Type B pancreatic cell (in vitro differentiated cells): ENCODE results near the gene NKD2. TPM values are rescaled to one million over a fixed set of nuclear protein-coding genes. Genes with fewer than 3 reads are reported as not detected.

Experiments used
- DNase-seq: peaks from one replicate; pipeline ENCODE4 v3.0.0; 2021; ENCODE audit warnings: mixed read lengths; ENCODE audit not compliant: unreplicated experiment; ENCODE audit errors: extremely low spot score
- H3K27ac Mint-ChIP-seq: 2 replicates; pipeline ENCODE4 v1.8.0; 2021; ENCODE audit warnings: mild to moderate bottlenecking, mixed read lengths
- H3K27me3 Mint-ChIP-seq: 2 replicates; pipeline ENCODE4 v1.8.0; 2021; ENCODE audit warnings: mixed read lengths
- H3K36me3 Mint-ChIP-seq: 2 replicates; pipeline ENCODE4 v1.8.0; 2021; ENCODE audit warnings: mixed read lengths
- H3K4me1 Mint-ChIP-seq: one replicate; pipeline ENCODE4 v1.8.0; 2021; ENCODE audit warnings: mixed read lengths; ENCODE audit not compliant: unreplicated experiment
- H3K4me3 Mint-ChIP-seq: 2 replicates; pipeline ENCODE4 v1.8.0; 2021; ENCODE audit warnings: mild to moderate bottlenecking, mixed read lengths
- H3K9me3 Mint-ChIP-seq: 2 replicates; pipeline ENCODE4 v1.8.0; 2021; ENCODE audit warnings: mixed read lengths
- CTCF ChIP-seq: fragments of 200-600 bp; sonication (generic); conservative IDR thresholded peaks from 2 replicates; pipeline ENCODE4 v1.5.0; 2021; ENCODE audit warnings: antibody characterized with exemption, mild to moderate bottlenecking
- total RNA-seq: library from RNA; stranded (reverse); gene quantifications from 2 replicates; pipeline ENCODE4 v1.2.1, GENCODE V29; 2021; ENCODE audit warnings: low replicate concordance

NKD2 gene
- total RNA-seq, 1 donor from 2014 or later, result 24.3 TPM

- H3K9me3 Mint-ChIP-seq, result peaks cover 13% of the 10 kb centered on the region
- H3K36me3 Mint-ChIP-seq, result peaks cover 19% of the 10 kb centered on the region
- no peak for TF ChIP-seq CTCF
- no peak overlapping the region for H3K27ac Mint-ChIP-seq
- H3K4me3 Mint-ChIP-seq, result no peak overlapping the region
- no peak for DNase-seq
- H3K27me3 Mint-ChIP-seq, result no peaks in the 10 kb centered on the region
- H3K4me1 Mint-ChIP-seq, result peaks cover 5% of the 10 kb centered on the region
These were observed 39.6 kb downstream of the NKD2 start for GRCh38 chr5:1048162-1048721.

GRCh38 chr5:1048861-1049838, 40.5 kb downstream of the NKD2 start:
- Mint-ChIP-seq H3K4me1 (peaks cover 5% of the 10 kb centered on the region), H3K27me3 (no peaks in the 10 kb centered on the region), H3K36me3 (peaks cover 19% of the 10 kb centered on the region), H3K27ac (no peak overlapping the region), H3K9me3 (peaks cover 13% of the 10 kb centered on the region), H3K4me3 (no peak overlapping the region)
- DNase-seq, result no peak
- TF ChIP-seq CTCF, result no peak

- peaks cover 9% of the 10 kb centered on the region for H3K9me3 Mint-ChIP-seq
These were observed 42.1 kb downstream of the NKD2 start for GRCh38 chr5:1050423-1051365.

GRCh38 chr5:1051366-1051720, 42.7 kb downstream of the NKD2 start:
- Mint-ChIP-seq H3K36me3 (peaks cover 17% of the 10 kb centered on the region), H3K27ac (no peak overlapping the region), H3K4me3 (no peak overlapping the region), H3K9me3 (peaks cover 3% of the 10 kb centered on the region), H3K4me1 (peaks cover 5% of the 10 kb centered on the region), H3K27me3 (no peaks in the 10 kb centered on the region)
- TF ChIP-seq CTCF, result no peak
- no peak for DNase-seq

More at GRCh38 chr5:1050423-1051365, 42.1 kb downstream of the NKD2 start:
- no peak overlapping the region for H3K27ac Mint-ChIP-seq
- no peak for TF ChIP-seq CTCF
- H3K4me1 Mint-ChIP-seq, result peaks cover 5% of the 10 kb centered on the region
- no peak overlapping the region for H3K4me3 Mint-ChIP-seq
- DNase-seq, result no peak
- H3K36me3 Mint-ChIP-seq, result peaks cover 22% of the 10 kb centered on the region
- H3K27me3 Mint-ChIP-seq, result no peaks in the 10 kb centered on the region

GRCh38 chr5:1052076-1052475, 43.5 kb downstream of the NKD2 start:
- Mint-ChIP-seq H3K27ac (no peak overlapping the region), H3K4me3 (no peak overlapping the region), H3K9me3 (no peaks in the 10 kb centered on the region), H3K36me3 (peaks cover 13% of the 10 kb centered on the region), H3K4me1 (peaks cover 5% of the 10 kb centered on the region), H3K27me3 (no peaks in the 10 kb centered on the region)
- DNase-seq, result no peak
- no peak for TF ChIP-seq CTCF
